Effector CD8-positive, alpha-beta T cell (primary cell): ENCODE measurements around the gene MBLAC1.

Source experiments
- DNase-seq: peaks from one replicate; lab custom pipeline; 2025; lab: John Stamatoyannopoulos, UW
- total RNA-seq, 4 experiments: gene quantifications; one replicate each; lab custom pipeline; 2026; lab: John Stamatoyannopoulos, UW

The MBLAC1 gene, protein sequence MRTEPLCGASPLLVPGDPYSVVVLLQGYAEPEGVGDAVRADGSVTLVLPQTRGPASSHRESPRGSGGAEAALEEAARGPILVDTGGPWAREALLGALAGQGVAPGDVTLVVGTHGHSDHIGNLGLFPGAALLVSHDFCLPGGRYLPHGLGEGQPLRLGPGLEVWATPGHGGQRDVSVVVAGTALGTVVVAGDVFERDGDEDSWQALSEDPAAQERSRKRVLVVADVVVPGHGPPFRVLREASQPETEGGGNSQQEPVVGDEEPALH
- total RNA-seq: 1.9 to 4.5 (median 3.3) reads per million in 4 experiments

DNA sequence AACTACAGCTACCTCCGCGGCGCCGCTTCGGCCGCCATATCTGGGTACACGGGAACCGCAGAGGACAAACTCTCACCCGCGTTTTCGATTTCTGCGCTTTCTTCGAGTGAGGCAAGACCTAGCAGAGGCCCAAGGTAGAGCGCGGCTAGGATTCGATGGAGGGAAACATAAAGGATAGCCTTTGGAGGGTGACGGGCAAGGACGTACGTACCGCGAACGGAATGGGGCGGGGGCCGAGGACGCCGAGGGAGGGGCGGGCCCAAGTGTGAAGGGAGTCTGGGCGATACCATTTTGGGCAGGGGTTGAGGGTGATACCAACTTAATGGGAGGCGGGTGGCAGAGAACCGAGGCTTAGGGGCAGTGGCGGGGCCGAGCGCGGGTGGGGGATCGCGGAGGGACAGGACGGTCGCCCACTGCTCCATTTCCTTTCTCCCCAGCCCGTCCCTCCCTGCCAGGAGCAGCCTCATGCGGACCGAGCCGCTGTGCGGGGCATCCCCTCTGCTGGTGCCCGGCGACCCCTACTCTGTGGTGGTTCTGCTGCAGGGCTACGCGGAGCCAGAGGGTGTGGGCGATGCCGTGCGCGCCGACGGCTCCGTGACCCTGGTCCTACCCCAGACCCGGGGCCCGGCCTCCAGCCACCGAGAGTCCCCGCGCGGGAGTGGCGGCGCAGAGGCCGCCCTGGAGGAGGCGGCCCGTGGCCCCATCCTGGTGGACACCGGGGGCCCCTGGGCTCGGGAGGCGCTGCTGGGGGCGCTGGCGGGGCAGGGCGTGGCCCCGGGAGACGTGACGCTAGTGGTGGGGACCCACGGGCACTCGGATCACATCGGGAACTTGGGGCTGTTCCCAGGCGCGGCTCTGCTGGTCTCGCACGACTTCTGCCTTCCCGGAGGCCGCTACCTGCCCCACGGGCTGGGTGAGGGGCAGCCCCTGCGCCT is at the start of gene MBLAC1:
Gene MBLAC1 (plus strand): TSS at position 37 of the 935 bp plus-strand sequence. CDS start 429 bp downstream, at position 466.
- DNase-seq: peak; percentile 87

- DNase-seq: no peak
Measured at GRCh38 chr7:100077205-100077604, 49.6 kb upstream of the MBLAC1 start.

DNA sequence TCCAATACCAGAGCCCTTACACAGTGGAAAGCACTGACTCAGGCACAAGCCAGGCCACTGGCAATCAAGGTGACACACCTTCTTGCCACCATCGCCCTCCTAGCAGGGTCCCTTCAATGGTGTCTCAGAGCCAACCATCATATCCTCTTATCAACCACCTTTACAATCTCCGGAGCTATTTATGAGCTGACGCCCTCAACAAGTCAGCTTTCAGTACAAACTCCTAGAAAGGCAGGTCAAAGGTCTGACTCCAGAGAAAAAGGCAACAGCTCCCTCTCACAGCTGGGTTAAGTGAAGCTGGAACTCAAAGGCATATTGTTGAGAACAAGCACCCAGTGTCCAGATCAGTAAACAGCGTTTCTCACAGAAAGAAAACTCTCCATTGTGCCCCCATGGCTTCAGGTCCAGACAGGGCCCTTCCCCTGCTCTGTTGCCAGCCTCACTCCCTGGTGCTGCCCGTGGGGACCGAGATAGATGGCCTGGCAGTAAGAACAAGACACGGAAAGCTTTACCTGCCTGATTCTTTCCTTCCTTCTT is 47.7 kb upstream of the MBLAC1 start:
- no peak for DNase-seq

- no peak for DNase-seq
Measured at GRCh38 chr7:100080907-100081534, 45.7 kb upstream of the MBLAC1 start.

- peak; percentile 95 for DNase-seq
Measured at GRCh38 chr7:100081535-100082102, 45.1 kb upstream of the MBLAC1 start, which contains the start of gene ZNF3. Gene ZNF3 (minus strand): TSS chr7:100081723. CDS start chr7:100077357, 4,366 bp downstream.

DNA sequence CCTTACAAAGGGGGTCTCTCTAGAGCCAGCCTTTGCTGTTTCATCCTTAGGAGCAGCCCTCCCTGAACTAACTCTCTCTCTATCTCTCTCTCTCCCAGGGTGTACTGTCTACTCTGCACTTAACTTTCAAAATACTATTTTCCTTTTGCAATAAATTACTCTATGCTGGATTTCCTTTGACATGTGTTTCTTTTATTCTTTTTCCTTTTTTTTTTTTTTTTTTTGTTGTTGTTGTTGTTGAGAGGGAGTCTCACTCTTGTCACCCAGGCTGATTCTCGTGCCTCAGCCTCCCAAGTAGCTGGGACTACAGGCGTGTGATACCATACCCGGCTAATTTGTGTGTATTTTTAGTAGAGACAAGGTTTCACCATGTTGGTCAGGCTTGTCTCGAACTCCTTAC is 43.8 kb upstream of the MBLAC1 start:
- no peak for DNase-seq

DNA sequence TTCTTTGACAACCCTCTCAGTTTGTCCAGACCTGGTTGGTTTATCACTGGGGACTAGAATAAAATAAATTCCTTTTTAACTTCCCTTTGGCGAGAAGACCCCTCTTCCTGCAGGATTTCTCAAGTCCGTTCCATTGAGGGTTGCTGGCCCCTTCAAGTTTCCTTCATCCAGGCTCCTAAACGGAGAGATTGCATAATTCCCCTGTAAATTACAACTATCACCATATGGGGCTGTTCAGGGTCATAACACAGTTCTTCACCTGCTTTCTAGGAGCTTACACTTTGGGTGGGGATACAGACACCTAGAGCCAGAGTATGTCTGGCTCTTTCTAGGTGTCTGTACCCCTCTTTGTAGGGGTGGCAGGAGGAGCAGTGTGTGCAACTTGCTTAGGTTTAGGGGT is 41.3 kb upstream of the MBLAC1 start:
- no peak for DNase-seq

- no peak for DNase-seq
Measured at GRCh38 chr7:100087055-100087750, 39.6 kb upstream of the MBLAC1 start.

GRCh38 chr7:100088095-100088620 is 38.6 kb upstream of the MBLAC1 start:
- DNase-seq: no peak

DNA sequence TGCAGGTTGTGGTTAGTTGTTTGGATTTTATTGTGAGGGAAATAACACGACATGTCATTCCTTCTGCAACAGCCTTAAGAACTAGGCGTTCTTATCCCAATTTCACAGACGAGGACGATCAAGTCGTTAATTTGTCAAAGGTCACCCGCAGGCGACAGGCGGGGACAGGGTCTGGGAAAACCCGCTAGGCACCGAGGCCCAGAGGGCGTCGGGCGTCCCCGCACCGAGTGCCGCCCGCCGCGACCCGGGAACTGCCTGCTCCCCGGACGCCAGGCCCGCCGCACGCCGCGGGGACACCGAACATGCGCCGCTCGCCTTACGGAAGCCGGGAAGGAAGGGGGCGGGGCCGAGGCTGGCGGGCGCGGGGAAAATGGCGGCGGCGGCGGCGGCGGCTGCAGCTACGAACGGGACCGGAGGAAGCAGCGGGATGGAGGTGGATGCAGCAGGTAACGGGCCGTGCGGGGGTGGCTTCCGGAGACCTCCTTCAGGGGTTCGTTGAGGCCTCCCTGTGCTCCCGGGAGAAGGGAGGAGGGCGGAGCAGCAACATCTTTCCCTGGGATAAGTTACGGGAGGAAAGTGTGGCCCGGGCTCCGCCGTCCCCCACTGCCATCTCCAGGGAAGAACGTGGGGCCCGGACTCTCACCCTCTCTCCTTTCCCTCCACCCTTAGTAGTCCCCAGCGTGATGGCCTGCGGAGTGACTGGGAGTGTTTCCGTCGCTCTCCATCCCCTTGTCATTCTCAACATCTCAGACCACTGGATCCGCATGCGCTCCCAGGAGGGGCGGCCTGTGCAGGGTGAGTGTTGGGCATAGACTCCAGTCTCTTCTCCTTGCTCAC is 37.9 kb upstream of the MBLAC1 start, which contains the start of gene COPS6:
Gene COPS6 (plus strand): TSS at position 349 of the 837 bp plus-strand sequence. CDS start 22 bp downstream, at position 371.
- DNase-seq: peak; percentile 80

GRCh38 chr7:100089458-100090196 is 37.1 kb upstream of the MBLAC1 start:
- DNase-seq: no peak

- no peak for DNase-seq
Measured at GRCh38 chr7:100090527-100091410, 36.0 kb upstream of the MBLAC1 start.

- DNase-seq: no peak
Measured at GRCh38 chr7:100091411-100092181, 35.2 kb upstream of the MBLAC1 start.

- DNase-seq: no peak
Measured at GRCh38 chr7:100093054-100093453, 33.7 kb upstream of the MBLAC1 start.

GRCh38 chr7:100093498-100093897 is 33.3 kb upstream of the MBLAC1 start:
- no peak for DNase-seq

- DNase-seq: no peak
Measured at GRCh38 chr7:100093925-100094486, 32.8 kb upstream of the MBLAC1 start.

DNA sequence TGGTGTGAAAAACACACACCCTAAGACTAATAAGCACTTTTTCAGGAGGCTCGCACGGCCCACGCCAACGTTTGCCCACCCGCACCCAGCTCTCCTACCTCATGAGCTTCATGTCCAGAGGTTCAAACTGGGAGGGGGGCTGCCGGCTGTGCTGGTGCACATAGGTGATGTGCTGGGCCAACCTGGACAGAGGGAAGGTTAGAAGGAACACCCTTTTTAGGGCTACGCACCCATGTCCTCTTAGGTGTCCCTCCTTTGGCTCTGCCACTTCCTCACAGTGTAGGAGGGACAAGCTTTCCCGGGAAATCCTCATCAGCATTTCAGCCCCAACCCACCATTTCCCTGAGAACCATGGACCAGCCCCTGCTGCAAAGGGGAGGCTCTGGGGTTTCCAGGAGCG is 31.5 kb upstream of the MBLAC1 start:
- no peak for DNase-seq
